D721Med (cell line): Measurements from ENCODE around the gene IPO13.
A peak's percentile ranks its signal among the peaks of the same experiment; 100 is the strongest.

Experiments
- DNase-seq: peaks from one replicate; pipeline ENCODE4 v3.0.0; 2011; ENCODE audit warnings: low spot score; ENCODE audit not compliant: insufficient read length
- FAIRE-seq: peaks from 2 replicates; lab custom pipeline; 2011; peaks lifted over from hg19 to GRCh38; lab: Jason Lieb, UNC
- CTCF ChIP-seq: IDR thresholded peaks from 2 replicates; pipeline ENCODE4 v1.5.1; 2012; ENCODE audit warnings: mild to moderate bottlenecking, control low read depth; ENCODE audit not compliant: insufficient read depth; ENCODE audit errors: missing control alignments

IPO13 gene

GRCh38 chr1:44012941-44013609, 66.3 kb downstream of the IPO13 start:
- TF ChIP-seq CTCF, result no peak
- FAIRE-seq (no peak), DNase-seq (peak; percentile 53)

- DNase-seq (no peak), FAIRE-seq (no peak)
- TF ChIP-seq CTCF, result no peak
These were observed 67.2 kb downstream of the IPO13 start for GRCh38 chr1:44013949-44014348.

- TF ChIP-seq CTCF, result no peak
- peak; percentile 6 for FAIRE-seq
- no peak for DNase-seq
These were observed 67.8 kb downstream of the IPO13 start for GRCh38 chr1:44014365-44015104.

- FAIRE-seq, result no peak
- TF ChIP-seq CTCF, result no peak
- no peak for DNase-seq
These were observed 68.5 kb downstream of the IPO13 start for GRCh38 chr1:44015206-44015605.

- FAIRE-seq, result no peak
- no peak for DNase-seq
- TF ChIP-seq CTCF, result no peak
These were observed 69.5 kb downstream of the IPO13 start for GRCh38 chr1:44016041-44016889.

- no peak for FAIRE-seq
- no peak for TF ChIP-seq CTCF
- no peak for DNase-seq
These were observed 70.2 kb downstream of the IPO13 start for GRCh38 chr1:44016890-44017400.
